GM19240 (cell line): ENCODE data around the gene PRMT5.
A peak's percentile ranks its signal among the peaks of the same experiment; 100 is the strongest.
"Not testable (repeated sequence)": the region's sequence is repeated elsewhere in the genome, so short reads cannot be mapped to it uniquely, and the experiment has no call there.

Experiments used
- DNase-seq: peaks from one replicate; pipeline ENCODE4 v3.0.0; 2011; ENCODE audit warnings: low spot score; ENCODE audit not compliant: insufficient read length

Gene PRMT5

GRCh38 chr14:22929104-22929960 is at the start of gene PRMT5:
Gene PRMT5, minus strand, starts transcription at chr14:22929376. Its CDS starts 15 bp downstream, at chr14:22929361.
- peak; percentile 89 for DNase-seq

- no peak for DNase-seq
Measured at GRCh38 chr14:22978487-22978837, 49.3 kb upstream of the PRMT5 start.

DNA sequence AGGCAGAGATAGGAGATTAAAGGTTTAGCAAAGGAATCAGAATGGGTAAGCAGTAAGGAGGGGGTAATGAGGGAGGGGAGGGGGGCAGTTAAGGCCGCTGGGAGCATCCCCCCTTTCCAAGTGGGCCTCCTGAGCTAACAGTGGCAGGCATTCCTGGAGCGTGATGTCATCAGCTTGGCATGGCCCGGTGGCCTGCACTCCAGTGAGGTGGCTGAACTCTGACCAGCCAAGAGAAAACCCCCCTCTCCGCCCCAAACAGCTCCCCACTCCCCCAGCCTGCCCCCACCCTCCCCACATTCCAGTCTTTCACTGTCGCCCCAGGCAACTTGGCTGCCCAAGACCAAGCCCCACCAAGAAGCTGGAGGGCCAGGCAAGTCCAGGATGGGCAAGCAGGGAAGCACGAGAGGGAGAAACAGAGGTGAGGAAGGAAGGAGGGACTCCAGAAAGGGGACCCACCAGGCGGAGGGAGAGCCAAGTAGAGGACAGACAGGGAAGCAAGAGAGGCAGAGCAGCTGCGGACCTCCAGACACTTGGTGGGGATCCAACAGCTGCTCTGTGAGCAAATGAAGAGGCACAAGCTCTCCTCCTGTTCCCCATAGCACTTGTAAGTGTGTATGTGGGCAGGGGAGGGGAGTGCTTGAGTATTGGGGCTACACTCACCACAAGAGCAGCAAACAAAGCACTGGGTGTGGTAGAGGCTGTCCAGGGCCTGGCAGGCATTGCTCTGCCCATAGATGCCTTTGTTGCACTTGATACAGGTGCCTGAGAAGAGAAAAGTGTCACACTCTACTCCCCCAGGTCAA is 48.7 kb upstream of the PRMT5 start:
- no peak for DNase-seq

GRCh38 chr14:22977434-22977683 is 48.2 kb upstream of the PRMT5 start:
- no peak for DNase-seq

DNA sequence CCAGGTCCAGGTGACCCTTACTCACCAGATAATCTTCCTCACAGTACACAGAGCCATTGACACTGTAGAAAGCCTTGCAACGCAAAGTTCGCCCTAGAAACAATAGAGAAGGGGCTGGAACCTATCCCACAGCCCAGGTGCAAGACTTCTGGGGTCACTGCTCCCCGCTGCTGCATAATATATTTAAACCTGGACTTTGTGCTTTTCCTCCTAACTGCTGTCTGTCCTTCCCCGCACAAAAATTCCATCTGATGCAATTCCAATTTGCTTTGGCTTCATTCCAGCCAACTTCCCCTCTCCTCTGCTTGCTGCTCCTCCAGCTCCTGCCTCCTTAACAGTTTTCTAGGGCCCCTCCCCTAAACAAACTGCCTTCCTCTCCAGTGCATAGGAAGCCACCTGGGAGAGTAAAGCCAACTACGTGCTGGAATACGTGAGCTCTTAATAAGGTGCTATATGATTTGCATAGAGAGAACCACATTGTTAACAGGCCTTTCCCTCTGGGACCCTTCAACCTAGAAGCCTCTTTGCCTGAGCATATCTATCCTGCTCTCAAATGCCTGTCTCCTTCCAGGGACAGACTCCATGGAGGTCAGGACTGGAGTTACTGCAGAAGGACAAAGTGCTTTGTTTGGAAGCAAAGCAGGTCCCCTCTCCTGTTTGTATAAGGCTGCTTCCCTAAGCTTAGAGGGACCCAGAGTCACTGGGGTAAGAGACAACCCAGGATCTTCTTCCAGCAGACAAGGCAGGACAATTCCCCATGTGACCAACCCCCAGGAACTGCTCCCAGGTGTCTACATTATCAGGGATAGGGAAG is 47.7 kb upstream of the PRMT5 start:
- no peak for DNase-seq

DNA sequence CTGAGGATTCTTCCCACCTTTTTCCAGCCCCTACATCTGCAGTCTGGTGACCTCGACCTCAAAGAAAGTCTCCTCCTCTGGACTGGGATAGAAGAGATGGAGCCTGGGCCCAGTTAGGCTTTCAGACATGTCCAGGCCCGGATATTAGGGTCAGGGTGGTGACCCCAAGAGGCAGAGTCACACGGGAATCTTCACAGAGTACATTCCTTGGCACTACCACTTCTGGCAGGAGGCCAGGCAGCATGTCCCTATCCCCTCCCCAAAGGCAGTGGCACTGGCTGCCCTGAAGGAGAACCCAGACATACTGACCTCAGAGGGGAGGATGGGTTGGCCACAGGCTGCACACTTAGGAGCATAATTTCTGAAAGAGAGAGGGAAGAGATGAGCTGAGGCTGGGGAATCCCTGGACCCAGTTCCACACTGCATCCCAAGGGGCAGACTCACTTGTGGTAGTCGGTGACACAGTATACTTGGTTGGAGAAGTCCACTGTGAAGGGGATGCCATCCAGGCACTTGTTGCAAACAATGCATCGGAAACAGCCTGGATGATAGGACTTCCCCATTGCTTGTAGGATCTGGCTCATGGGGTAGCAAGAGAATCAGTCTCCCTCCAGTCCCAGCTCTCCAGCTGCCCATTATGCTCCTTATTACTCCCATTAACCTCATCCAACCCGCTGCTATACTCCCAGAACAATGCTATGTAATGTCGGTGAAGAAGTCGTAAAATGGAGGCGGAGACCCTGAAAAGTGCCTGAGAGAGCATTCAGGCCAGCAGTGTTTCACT is 45.5 kb upstream of the PRMT5 start:
- no peak for DNase-seq

- DNase-seq, result no peak
Measured at GRCh38 chr14:22973217-22974032, 44.2 kb upstream of the PRMT5 start.

GRCh38 chr14:22972313-22972930 is 43.2 kb upstream of the PRMT5 start:
- DNase-seq, result no peak

- DNase-seq, result no peak
Measured at GRCh38 chr14:22971152-22971551, 42.0 kb upstream of the PRMT5 start.

GRCh38 chr14:22966783-22967269 is 37.6 kb upstream of the PRMT5 start:
- DNase-seq, result no peak

GRCh38 chr14:22965916-22966782 is 37.0 kb upstream of the PRMT5 start:
- not testable (repeated sequence) for DNase-seq

- no peak for DNase-seq
Measured at GRCh38 chr14:22962061-22962676, 33.0 kb upstream of the PRMT5 start.

DNA sequence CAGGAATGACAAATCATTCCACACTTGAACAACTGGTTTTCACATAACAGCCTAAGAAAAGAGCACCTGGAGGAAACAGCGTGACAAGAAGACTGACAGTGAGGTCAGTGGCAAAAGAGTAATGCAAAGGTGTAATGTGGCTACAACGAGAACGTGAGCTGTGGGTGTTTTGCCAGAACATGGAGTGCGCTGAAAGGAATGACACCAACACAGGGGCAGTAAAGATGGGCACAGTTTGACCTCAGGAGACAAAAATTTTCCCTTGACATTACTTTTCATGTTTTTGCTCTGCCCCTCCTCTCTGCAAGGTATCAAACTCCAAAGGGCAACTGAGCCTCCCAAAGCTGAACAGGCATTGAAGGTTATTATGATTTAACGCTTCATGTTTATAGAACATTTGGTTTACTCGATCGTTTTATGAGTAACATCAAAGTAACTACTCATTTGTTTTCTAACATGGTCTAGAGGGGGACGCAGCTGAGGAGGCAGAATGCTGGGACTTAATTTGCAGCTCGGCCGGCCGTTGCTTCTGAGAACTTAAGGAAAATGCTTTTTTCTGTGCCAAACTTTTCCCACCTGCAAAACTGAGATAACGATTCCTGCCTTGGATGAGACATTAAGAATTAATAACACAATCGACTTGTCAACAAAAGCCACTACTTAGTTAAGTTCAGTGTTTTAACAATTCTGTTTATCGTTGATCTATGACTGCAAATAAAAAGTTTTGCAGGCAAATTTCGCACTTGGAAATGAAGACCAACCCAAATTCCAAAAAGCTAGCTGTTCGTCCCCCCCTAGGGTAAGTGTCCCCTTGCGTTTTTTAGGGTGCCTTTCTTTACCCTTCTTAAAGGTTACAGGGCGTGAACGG is 26.8 kb upstream of the PRMT5 start:
- DNase-seq, result no peak

- DNase-seq, result no peak
Measured at GRCh38 chr14:22952418-22952817, 23.2 kb upstream of the PRMT5 start.

- not testable (repeated sequence) for DNase-seq
Measured at GRCh38 chr14:22951795-22952194, 22.6 kb upstream of the PRMT5 start.

- no peak for DNase-seq
Measured at GRCh38 chr14:22945642-22946041, 16.5 kb upstream of the PRMT5 start.

- DNase-seq, result no peak
Measured at GRCh38 chr14:22939684-22940083, 10.5 kb upstream of the PRMT5 start.
